Stimulated activated CD4-positive, alpha-beta T cell treated with anti-CD3 and anti-CD28 coated beads, Interleukin-2, amount 100 ng/mL, for 24 hours (primary cell): ENCODE data around the gene PSME3IP1.

Experiments
- DNase-seq, 2 donors: peaks; one replicate each; pipeline ENCODE4 v3.0.0-alpha.2; 2020

Gene PSME3IP1

DNA sequence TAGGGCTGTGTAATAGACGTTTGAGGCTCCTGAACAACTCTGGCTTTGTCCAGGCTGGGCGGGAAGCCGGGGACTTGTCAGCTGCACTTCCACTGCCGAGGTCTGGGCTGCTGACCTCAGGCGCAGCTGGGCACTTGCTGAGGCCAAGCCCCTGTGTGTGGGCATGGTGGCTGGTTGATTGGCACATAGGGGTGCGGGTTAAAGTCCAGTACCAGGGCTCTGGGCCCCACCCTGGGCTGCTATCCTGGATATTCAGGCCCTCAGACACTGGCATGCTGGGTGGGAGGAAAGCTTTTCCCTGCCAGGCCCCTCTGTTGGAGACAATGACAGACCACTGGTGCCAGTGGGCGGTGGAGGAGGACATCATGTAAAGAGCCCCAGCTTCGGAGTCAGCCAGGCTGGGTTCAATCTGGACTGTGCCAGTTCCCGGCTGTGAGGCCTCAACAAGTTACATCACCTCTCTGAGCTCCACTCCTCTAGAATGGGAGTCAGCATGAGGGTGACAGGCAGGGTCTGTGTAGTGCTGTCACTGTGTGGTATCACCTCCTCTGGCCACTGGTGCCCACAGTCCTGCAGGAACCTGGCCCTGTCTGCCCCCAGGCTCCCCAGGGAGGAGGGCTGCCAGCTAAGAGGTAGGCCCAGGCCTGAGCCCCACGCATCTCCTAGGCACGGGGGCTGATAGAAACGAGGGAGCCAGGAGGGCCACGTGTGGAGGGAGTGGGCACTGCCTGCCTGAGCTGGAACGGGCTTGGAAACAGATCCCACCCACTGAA lies 42.5 kb downstream of the PSME3IP1 start:
- DNase-seq: no peak

DNA sequence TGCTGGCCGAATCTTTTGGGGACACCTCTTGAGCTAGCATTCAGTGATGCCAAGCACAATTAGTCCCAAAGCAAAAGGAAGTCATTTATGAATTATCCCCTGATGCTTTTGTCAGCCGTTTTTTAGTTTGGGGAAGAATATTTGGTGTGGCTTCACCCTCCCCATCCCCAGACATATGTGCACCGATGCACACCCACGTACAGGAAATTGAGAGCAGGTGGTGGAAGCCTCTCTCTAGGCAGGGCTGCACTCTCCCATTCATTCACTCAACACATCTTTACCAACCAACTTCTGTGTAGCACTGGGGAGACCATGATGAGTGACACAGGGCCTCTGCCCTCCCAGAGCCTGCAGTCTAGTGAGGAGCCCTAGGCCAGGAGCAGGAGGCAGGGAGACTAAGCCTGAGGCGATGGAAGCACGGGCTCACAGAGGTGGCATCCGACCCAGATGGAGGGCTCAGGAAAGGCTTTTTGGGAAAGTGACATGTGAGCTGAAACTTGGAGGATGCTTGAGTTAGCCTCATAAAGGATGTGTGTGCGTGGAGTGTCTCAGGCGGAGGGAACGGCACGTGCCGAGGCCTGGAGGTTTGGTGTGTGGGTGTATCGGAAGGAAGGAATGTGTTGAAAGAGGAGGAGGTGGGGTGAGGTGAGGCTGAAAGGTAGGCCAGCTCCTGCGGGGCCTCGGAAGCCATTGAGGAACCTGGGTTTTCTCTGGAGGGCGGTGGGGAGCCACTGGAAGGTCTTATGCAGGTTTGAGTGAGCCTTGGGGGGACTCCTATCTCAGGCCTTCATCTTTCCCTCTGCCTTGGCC lies 43.8 kb downstream of the PSME3IP1 start:
- DNase-seq: peak in 1 of 2 donors; percentile 21

DNA sequence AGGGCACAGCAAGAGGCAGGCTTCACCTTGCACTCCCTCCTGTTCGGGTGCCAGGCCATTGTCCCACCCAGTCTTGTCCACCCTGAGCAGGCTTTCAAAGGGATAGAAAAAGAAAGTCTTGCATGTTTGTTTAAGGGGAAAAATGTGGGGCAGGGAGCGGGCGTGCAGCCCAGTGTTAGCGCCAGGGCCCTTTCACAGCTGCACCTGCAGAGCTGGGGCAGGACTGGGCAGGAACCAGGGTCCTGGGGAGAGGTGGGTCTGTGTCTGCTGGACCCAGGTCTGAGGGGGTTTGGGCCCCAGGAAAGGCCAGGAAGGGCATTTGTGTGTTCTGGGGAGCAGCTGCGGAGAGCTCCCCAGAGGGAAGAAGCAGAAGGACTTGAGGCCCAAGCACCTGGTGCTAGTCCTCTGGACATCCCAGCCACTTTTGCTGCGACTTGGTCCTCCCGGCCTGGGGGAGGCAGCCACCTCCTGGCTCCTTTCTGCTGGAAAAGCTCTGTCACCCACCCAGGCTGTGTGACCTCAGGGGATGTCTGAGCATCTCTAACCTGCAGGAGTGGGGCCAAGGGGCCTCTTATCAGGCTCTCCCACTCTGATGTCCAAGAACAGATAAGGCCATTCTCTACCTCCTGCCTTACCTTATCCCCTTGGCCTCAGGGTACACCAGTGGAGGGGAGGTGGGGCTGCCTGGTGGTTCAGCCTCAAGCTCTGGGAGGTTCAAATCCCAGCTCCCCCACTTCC lies 44.7 kb downstream of the PSME3IP1 start:
- no peak for DNase-seq

DNA sequence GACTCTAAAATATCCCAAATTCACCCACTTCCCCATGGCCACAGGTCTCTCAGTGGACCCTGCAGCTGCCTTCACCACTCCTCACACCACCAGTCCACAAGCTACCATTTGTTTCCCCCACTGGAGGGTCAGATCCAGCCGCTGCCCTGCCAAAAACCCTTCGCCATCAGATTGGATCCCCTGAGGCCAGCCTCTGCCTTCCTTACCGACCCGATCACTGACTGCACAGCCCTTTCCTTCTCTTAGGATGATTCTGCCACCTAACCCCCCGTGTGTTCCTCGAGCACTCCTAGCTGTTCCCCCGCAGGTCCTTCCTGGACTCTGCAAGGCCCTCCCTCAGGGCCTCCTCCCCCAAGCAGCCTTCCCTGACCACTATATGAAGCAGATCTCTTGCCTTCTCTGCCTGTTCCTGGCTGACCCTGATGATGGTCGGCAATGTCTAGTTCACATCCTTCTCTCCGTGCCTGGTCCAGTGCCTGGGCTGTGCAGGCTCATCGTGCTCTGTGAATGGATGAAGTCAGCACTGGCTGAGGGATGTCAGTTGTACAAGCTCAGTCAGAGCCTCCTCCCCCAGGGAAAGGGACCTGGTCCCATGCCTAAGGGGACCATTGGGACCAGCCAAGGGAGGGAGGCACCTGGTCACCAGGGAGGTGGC lies 47.4 kb downstream of the PSME3IP1 start:
- no peak for DNase-seq

DNA sequence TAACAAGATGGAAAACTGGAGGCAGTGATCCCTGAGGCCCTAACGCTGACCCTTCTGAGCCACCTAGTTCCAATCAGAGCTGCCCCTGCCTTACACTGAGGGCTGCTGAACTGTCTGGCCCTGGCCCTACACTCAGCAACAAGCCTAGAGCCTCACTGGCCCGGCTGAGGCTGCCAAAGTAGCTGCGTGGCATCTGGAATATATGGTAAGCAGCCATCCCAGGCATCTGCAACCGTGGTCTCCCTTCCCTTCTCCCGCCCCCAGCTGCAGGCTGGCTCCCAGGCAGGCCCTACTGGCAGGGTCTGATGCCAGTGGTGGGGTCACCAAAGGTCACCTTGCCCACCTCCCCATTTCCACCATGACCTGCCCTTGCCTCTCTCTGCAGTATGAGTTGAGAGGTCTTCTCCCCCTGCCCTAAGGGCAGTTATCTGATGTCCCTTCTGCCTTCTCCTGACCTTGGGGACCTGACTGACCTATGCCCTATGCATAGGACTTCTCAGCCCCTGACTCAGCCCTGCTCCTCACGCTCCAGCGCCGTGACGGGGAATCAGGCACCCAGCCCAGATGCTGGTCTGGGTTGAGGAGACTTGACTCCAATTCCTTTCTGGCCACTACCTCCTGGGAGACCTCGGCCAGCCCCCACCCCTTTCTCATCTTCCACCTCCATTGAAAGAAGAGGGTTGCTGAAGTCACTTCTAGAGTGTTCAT lies 48.1 kb downstream of the PSME3IP1 start:
- DNase-seq: no peak

DNA sequence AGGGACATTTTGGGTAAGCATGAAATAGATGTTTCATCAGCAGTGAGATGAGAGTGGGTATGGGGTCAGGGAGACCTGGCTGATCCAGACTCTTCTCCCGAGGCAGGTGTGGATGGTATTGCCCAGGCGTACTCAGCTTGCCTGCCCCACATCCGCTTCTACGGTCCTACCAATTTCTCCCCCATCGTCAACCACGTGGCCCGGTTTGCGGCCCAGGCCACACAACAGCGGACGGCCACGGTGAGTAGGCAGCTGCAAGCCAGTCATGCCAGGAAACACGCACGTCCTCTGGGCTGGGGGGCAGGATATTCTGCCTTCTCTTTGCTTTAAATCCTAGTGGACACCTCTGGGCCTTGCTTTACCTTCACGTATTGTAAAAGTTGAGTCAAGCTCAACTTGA lies 48.8 kb downstream of the PSME3IP1 start:
- no peak for DNase-seq

DNA sequence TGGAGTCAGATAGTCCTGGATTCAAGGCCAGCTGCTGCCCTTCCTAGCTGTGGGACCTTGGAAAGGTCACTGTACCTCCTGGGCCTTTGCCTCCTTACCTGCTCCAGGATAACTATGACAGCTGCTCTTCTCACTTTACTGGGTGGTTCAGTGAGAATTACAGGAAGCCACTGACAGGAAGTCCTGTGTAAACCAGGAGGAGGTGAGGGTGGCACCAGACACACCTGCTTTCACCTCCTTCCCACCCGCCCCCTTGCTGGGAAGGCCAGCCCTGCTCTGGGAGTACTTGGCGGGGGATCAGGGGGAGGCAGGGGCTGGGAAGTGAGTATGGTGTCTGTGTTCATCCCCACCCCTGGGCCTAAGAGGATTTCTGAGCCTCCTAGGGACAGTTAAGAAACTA lies 50.9 kb downstream of the PSME3IP1 start:
- DNase-seq: peak; percentile 25 to 38

DNA sequence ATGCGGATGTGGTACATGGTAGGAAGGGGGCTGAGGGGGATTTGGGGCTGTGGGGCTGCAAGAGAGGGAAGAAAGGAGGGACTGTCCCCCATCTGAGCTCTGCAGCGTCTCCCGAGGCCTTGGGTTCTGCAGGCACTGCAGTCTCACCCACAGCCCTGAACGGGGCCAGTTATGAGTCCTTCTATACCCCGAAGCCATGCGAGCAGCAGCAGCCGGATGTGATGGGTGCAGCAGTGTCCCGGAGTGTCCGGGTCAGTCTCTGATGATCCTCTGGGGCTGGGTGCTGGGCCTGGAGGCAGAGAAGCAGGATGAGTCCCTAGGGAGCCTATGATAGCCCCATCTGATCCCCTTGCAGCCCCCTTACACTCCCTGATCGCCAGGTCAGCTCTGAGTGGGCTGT lies 52.0 kb downstream of the PSME3IP1 start:
- DNase-seq: no peak

DNA sequence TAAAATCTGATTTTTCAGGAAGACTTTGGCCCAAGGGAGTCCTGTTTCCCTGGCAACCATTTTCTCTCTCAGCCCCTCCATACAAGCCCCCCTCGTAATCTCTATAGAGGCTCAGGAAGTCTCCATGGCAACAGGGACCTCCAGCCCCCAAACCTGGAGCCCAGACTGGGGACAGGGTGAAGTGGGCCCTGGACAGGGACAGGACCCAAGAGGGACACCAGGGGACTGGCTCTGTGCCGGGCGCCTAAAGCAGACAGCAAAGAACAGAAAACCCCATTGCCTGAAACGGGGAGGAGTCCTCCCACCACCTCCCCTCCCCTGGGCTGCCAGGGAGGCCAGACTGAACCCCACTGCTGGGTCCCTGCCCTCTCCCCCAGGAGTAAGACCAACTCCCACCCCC lies 52.8 kb downstream of the PSME3IP1 start:
- no peak for DNase-seq

DNA sequence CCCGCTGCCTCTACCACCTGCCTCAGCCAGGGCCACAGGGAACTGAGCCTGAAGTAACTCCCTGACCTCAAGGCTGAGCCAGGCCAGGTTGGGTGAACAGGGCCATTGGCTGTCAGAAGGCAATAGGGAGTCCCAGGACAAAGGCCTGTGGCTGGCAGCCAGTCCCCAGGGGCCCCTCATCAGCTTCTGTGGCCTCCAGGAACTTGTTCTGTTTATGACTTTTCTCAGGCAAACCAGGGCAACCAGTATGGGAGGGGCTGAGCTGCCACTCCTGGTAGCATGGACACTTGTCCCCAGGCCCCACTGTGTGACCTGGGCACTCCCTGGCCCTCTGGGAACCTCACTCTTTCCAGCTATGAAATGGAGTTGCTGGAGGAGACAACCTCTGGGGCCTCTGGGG lies 53.4 kb downstream of the PSME3IP1 start:
- no peak for DNase-seq

DNA sequence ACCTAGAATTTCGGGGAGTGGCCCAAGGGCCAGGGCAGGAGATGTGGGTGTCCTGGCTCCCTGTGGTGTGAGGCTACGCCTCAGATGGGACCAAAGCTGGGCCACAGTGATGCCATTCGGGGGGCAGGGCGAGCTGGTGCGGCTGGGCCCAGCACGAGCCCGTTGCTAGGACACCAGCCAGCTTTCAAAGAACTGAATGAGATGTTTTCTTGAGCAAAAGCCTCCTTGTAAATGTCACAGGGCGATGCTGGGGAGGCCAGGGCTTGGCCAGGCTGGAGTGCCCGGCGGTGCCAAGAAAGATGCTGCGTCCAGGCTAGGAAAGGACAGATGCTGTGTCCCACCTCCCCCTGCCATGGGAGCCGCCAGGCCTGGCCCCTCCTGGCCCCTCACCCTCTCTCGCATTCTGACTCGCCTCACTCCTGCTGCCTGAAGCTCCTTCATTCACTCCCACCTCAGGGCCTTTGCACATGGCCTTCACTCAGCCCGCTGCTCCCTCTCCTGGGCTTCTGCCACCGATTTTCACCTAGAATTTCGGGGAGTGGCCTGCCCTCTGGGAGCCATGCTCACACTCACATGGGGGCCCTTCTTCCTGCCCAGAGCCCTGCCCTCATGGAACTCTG lies 54.4 kb downstream of the PSME3IP1 start:
- DNase-seq: no peak

DNA sequence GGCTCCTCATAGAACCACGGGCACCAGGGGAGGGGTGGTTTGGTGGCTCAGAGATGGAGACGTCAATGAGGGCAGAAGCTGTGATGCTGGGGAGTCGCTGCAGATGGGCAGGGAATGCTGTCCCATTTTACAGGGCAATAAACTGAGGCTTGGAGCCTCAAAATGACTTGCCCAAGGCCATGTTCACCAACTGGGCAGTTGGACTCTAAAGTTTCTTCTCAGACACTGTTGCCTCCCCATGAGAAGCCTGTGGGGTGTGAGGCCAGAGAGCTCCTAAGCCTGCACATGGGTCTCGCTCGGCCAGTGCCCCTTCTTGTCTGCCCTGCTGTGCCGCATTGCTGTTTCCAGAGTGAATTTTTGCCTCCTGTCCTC lies 54.9 kb downstream of the PSME3IP1 start:
- DNase-seq: no peak

DNA sequence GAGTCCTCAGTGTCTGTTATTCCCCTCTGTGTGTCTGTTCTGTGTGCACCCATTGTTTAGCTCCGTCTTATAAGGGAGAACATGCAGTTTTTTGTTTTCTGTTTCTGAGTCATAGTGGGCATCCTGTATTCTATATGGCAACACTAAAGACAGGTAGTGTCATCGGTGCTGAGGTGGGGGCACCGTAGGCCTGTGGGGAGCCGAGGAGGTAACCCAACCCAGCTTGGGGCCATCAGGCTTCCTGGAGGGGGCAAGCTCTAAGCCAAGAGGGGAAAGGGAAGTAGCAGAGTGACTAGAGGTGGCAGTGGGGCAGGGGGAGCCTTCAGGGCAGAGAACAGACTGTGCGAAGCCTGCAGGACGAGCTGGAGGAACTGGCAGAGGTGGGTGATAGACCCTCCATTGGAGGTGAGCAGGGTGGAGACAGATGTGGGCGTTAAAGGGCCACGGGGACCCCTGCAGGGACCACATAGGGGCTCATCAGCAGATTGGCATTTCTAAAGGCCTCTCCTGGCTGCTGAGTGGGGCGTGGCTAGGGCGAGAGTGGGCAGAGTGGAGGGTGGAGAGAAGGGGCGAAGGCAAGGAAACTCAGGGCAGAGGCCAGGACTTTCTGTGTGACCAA lies 57.0 kb downstream of the PSME3IP1 start:
- peak; percentile 26 to 27 for DNase-seq

DNA sequence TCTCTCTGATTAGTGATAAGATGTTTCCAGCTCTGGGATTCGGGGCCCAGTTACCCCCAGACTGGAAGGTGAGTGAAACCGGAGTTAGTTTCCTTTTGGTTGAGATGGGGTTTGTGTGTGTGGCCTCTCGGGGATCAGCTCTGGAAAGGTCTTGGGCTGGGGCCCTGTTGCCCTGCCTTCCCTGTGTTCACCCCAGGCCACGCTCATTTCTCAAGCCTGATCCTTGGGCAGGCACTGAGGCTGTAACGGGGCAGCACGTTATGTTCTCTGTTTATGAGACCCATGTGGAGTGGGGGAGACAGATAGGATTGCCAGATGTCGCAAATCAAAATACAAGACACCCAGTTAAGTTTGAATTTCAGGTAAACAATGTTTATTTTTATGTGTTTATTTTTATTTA lies 58.0 kb downstream of the PSME3IP1 start:
- no peak for DNase-seq

DNA sequence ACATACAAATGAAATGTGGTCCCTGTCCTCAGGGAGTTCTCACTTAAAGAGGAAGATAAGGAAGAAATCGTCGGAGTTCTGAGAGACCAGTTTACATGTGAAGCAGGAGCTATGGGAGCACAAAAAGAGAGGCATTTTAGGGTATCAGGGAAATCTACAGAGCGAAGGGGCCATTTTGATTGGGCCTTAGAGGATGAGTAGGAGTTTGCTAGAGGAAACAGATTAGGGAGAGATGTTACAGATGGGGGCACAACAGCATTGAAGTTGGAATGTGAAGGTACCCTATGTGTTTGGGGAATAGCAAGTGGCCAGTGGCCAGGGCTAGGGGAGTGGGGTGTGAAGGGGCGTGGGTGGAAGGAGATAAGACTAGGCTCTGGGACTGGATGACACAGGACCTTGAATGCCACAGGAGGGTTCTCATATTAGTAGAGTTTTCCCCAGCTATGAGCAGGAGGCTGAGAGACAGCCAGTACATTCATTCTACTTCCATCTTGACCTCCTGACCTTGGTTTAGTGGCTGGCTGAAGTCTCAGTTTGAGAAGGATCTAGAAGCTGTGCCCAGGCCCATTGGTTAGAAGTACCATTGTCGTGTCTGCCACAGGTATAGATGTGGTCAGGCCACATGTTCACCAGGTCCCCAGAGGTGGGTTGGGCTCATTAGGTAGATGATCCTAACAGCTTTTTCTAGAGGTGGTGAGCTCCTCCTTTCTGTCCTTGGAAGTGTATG lies 58.6 kb downstream of the PSME3IP1 start:
- no peak for DNase-seq

DNA sequence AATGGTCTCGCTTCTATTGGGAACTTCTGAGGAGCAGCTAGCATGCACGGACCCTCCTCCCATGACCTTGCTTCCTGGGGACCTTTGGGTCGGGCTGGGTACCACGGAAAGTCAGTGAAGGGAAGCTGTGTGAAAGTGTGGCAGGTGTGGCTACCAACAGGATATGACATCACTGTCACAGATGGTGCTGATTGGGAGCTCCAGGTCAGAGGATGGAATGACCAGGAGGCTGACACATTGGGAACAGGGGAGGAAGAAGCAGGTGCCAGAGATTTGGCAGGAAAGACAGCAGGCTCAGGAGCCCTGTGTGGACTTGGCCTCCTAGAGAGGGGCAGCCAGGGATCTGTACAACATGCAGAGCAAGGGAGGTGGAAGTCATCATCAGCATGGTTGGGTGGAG lies 59.4 kb downstream of the PSME3IP1 start:
- no peak for DNase-seq

DNA sequence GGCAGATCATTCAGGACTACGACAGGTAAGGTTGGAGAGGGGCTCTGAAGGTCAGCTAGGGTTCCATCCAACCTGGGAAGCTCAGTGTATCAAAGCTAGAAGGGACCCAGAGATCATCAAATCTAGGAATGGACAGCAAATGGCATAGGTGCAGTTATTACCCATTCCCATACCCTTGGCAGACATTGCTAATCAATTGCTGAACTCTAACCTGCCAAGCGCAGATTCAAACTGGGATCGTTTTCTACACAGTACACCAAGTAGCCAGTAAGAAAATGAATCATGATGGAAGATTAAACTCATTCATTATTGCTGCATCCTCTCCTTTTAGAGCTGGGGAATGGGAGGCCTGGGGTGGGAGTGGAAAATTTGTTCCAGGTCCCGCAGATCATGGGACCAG lies 59.9 kb downstream of the PSME3IP1 start:
- no peak for DNase-seq

DNA sequence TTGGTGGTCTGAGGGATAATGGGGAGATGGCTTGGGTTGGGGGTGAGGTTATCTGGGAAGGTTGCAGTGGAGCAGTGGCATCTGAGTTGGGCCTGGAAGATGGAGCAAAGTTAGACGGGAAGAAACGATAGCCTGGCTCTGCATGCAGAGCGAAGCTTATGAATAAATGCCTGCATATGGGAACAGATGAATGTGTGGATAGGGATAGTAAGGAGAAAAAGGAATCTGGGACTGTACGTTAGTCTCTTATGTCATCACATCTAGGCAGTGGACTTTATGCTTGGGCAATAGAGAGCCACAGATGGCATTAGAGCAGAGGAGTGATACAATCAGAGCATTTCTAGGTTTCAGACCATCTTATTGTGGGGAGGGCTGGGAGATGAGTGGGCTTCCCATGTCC lies 60.5 kb downstream of the PSME3IP1 start:
- no peak for DNase-seq

DNA sequence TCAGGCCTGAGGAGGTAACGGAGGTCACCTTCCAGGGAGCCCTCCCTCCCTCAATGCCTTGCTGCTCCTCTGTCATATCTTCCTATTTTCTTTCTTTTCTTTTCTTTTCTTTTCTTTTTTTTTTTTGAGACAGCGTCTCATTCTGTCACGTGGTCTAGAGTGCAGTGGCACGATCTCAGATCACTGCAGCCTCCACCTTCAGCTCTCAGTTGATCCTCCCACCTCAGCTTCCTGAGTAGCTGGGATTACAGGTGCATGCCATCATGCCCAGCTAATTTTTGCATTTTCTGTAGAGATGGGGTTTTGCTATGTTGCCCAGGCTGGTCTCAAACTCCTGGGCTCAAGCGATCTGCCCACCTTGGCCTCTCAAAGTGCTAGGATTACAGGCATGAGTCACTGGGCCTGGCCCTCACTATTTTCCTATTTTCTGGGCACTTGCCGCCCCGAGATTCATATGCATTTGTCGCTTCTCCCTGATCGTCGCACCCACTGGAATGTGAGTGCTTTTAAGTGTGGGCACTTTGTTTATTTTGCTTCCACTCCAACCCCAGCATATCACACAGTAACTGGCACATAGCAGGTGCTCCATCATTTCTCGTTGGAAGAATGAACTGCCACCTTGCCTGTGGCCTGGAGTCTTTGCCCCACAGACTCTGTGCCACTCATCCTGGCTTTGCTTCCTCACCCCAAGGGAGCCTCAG lies 61.7 kb downstream of the PSME3IP1 start:
- DNase-seq: no peak
